ENCODE results near the gene PPP5C.

PPP5C gene

DNA sequence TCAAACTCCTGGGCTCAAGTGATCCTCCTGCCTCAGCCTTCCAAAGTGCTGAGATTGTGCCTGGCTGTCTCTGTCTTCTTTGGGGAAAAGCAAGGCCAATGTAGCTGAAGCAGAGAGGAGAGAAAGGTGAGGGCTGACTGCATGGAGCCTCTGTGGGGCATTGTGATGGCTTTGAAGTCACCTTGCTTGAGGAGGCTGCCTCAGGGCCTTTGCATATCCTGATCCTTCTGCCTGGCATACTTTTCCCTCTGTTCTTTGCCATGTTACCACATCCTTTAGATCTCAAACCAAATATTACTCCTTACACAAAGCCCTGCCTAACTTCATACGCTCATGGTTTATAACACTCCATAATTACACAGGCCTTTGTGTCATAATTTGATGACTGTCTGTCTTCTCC lies 9.4 kb upstream of the PPP5C start:
- no peak for DNase-seq (ENCODE audit: low read depth)

DNA sequence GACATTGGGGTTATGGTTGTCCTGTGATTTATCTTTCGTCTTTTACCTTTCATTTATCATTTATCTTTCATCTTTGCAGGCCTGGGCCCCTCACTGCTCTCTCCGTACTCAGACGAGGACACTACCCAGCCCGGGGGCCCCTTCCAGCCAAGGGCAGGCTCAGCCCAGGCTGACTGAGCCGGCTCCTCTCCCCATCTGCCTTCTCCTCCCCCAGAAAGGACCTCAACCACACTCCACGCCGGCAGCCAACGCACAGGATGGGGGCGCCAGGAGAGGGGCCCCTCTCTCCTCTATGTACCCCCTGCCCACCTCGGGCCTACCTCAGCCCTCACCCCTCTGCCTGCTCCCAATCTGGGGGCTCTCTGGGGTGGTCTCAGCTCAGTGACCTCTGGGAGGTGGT lies 7.4 kb upstream of the PPP5C start:
- no peak for DNase-seq (ENCODE audit: low read depth)

DNA sequence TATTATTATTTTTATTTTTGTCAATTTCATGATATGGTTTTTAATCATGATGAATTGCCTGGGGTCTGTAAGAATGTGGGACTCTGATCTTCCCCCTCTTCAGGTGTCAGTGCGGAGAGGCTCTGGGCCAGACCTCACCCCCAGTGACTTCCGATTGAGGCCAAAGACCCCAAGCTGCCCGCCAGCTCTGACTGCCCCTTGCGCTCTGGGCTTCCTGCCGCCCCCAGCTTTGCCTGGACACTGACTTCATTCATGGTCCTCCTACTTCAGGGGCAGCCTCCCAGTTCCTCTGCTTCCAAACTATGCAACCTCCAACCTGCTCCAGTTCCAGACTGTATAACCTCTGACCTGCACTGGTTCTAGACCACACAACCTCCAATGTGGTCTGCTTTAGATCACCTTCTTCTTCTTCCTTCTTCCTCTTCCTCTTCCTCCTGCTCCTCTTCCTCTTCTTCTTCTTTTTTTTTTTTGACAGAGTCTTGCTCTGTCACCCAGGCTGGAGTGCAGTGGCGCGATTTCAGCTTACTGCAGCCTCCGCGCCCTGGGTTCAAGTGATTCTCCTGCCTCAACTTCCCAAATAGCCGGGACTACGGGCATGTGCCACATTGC lies 6.7 kb upstream of the PPP5C start:
- no peak for DNase-seq (ENCODE audit: low read depth)

DNA sequence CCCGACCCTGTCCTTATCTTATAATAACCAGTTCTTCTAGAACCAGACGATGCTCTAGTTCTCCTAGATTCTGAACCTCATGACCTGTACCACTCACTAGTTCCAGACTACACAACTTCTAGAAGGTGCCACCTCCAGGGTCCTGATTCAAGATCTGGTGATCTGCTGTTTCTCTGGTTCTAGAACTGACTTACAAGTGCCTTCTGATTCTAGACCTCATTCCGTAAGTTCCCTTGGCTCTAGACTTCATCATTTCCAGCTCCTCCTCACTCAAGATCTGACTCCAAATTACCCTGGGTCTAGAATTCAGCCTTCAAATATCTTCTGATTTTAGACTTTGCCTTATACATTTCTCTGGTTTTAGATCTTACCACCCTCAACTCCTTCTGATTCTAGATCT lies 5.0 kb upstream of the PPP5C start:
- no peak for DNase-seq (ENCODE audit: low read depth)

DNA sequence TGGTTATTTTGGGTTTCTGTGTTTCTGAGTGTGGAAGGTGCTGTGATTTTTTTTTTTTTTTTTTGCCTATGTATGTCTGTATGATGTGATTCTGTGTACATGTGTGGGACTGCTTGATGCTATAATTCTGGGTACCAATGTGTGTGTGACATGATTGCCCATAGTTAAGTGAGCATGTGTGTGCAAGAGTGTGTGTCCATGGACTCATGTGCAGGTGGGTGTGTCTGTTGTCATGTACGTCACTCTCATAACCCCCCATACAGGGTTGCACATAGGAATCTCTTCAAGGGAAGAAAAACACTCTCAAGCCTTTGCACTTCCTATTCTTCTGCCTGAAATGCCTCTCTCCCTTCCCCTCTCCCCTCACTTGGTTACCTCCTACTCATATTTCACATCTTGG lies 2.5 kb upstream of the PPP5C start:
- DNase-seq (ENCODE audit: low read depth), result no peak

- DNase-seq (ENCODE audit: low read depth), result no peak
Measured at GRCh38 chr19:46345157-46345556, 1.7 kb upstream of the PPP5C start.

DNA sequence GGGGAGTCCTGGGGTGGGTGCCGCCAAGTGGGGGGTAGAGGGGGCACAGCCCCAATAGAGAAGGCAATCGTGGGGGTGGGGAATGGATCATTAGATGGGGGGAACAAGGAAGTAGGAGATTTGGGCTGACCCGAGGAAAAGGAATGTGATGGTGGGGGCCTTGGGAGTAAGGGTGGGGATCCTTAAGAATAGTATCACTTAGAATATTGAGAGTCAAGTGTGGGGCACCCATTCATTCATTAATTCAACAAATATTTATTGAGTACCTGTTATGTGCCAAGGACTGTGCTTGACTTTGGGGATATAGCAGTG lies 641 bp downstream of the PPP5C start:
- no peak for DNase-seq (ENCODE audit: low read depth)

DNA sequence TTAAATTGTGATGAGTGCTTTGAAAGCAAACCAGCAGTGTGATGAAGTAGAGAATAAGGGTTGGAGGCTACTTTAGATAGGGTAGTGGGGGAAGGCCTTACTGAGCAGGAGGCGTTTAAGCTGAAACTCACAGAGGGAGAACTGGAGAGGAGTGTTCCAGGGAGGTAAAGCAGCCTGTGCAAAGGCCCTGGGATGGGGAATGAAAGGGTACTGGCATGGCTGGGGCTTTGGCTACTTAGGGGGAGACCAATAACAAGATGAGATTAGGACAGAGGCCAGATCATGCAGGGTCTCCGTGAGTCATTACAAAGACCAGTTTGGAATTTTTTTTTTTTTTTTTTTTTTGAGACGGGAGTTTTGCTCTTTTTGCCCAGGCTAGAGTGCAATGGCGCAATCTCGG lies 1.1 kb downstream of the PPP5C start:
- DNase-seq (ENCODE audit: low read depth), result no peak

- no peak for DNase-seq (ENCODE audit: low read depth)
Measured at GRCh38 chr19:46349311-46349993, 2.6 kb downstream of the PPP5C start.

- DNase-seq (ENCODE audit: low read depth), result no peak
Measured at GRCh38 chr19:46350029-46350757, 3.3 kb downstream of the PPP5C start.

- DNase-seq (ENCODE audit: low read depth), result no peak
Measured at GRCh38 chr19:46350758-46351159, 3.9 kb downstream of the PPP5C start.

GRCh38 chr19:46351241-46352041 lies 4.6 kb downstream of the PPP5C start:
- DNase-seq (ENCODE audit: low read depth), result no peak

DNA sequence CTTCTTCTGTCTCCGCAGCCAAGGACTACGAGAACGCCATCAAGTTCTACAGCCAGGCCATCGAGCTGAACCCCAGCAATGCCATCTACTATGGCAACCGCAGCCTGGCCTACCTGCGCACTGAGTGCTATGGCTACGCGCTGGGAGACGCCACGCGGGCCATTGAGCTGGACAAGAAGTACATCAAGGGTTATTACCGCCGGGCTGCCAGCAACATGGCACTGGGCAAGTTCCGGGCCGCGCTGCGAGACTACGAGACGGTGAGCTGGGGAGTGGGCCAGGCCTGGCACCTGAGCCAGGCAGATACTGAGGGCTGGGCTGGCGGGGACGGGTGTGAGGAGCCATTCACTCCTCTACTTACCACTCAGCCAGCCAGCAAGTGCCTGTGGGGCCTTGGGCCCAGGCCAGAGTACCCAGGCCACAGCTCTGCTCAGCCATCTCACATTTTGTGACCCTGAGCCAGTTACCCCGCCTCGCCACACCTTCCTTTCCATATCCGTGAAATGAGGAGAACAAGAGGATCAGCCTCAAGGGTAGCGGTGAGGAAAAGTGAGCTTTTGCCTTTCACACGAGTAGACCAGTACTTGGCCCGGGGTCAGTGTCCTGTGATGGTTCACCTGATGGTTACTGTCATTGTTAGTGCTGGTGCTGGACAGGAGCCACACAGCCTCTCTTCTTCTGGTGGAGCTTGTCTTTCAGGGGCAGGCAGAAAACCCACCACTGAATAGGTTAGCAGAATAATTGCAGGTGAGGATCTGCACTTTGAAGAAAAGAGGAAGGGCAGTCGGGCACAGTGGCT lies 7.0 kb downstream of the PPP5C start:
- DNase-seq (ENCODE audit: low read depth), result no peak

GRCh38 chr19:46355234-46356148 lies 8.6 kb downstream of the PPP5C start:
- DNase-seq (ENCODE audit: low read depth), result no peak

DNA sequence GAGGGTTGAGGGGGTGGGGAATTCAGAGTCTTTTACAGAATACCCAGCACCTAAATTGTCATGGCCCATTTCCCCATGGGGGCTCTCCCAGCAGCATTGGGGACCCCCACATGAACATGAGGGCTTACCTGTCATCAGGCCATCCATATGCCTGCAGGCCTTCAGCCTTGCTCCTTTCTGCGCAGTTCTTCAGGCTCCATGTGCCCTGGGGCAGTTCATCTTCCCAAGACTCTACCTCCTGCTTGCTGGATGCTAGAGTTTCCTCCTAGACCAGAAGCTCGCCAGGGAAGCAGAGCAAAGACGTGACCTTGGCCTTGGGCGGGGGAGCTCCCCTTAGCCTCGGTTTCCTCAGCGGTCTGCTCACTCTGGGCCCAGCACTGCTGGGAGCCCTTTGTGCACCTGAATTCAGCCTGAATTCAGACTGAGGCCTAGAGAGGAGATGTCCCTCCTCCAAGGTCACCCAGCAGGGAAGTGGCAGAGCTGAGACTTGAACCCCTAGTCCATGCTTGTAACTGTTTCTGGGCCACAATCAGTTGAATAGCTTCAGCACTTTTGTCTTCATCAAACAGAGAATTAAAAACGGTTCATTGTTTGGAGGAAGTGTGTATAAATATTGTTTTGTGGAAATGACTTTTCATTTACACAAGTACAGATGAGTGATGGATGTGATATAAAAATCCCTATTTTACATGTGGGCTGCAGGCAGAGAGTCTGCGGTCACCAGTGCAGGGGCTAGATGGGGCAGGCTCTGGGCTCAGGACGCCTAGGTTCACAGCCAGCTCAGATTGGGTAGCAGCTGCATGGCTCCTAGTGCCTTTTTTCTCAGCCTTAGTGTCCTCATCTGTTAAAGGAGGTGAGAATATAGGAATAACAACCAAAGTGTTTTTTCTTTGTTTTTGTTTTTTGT lies 9.5 kb downstream of the PPP5C start:
- DNase-seq (ENCODE audit: low read depth), result no peak

- no peak for DNase-seq (ENCODE audit: low read depth)
Measured at GRCh38 chr19:46357846-46358583, 11.1 kb downstream of the PPP5C start.

- DNase-seq (ENCODE audit: low read depth), result no peak
Measured at GRCh38 chr19:46361915-46362314, 15.0 kb downstream of the PPP5C start.

DNA sequence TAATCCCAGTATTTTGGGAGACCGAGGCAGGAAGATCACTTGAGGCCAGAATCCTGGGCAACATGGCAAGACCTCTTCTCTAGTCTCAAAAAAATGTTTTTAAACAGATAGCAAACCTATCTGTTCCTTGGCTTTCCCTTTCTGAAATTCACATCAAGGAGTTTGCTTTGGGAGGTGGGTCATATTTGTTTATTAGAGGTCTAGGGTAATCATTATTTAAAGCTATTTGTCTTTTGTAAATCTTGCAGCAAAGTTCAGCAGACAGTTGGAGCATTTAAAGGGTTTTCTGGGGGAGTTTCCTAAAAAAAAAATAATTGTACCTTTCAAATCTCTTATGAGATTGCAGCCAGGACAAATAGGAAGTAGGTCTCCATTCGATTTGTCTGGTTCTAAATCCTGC lies 17.5 kb downstream of the PPP5C start:
- DNase-seq (ENCODE audit: low read depth), result no peak

DNA sequence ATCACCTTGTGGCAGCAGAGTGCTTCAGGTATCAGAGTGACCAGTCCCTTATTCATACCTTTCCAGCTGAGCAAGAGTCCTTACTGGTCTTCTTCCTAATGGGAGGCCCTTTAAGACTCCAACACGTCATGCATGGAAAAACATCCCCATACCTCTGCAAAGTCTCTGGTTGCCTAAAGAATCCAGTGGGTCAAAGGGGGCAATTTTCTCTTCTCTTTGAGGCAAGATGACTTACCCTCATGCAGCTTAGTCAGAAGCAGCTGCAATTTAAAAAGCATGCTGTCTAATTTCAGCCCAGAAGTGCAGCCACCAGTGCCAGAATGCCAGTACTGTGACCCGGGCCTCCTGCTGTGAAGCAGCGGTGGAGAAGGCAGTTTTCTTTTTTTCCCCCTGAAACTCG lies 18.7 kb downstream of the PPP5C start:
- DNase-seq (ENCODE audit: low read depth), result no peak

Measured in non-pigmented ciliary epithelial cell (primary cell).